T-cell (primary cell): Measurements from ENCODE around the gene ETV6. TPM values are rescaled to one million over a fixed set of nuclear protein-coding genes. Genes with fewer than 3 reads are reported as not detected.

Source experiments
- ATAC-seq, 4 experiments: fragments of 200-7000 bp in 3 of 4; fragments of 150-1000 bp in 1 of 4; cut with Tn5 transposase; replicated peaks in 1 of 4; 1 replicate in 3 of 4; 2 replicates in 1 of 4; pipeline ENCODE4 v1.10.0; 2021; ENCODE audit warnings: moderate library complexity in 3 of 4, mild to moderate bottlenecking in 2 of 4, moderate number of reproducible peaks in 1 of 4
- CTCF ChIA-PET, 2 donors: fragments of 300-600 bp; sonication (Branson Sonifier 250); formaldehyde crosslinking; loops; one replicate each; lab custom pipeline; 2022; ENCODE audit warnings: antibody characterized with exemption in 2 of 2; lab: Charles Lee
- POLR2A ChIA-PET, 2 donors: fragments of 300-600 bp; sonication (Branson Sonifier 250); formaldehyde crosslinking; loops; one replicate each; lab custom pipeline; 2022; ENCODE audit warnings: antibody characterized with exemption in 2 of 2; lab: Charles Lee
- DNase-seq, 35 experiments: peaks; one replicate each; pipeline versions ENCODE4 v3.0.0 to v3.0.0-alpha.2; 2013 to 2023
- H3K27ac ChIP-seq: one replicate; pipeline ENCODE4 v1.5.1; 2013; ENCODE audit warnings: low read length
- H3K27me3 ChIP-seq, 2 experiments: replicated peaks in 1 of 2; 1 replicate in 1 of 2; 2 replicates in 1 of 2; pipeline versions ENCODE4 v1.6.1 to v1.7.0; 2013; ENCODE audit warnings: low read length in 1 of 2, mixed read lengths in 1 of 2; ENCODE audit not compliant: control insufficient read depth in 2 of 2, insufficient read depth in 2 of 2; ENCODE audit errors: extremely low read depth in 1 of 2
- H3K36me3 ChIP-seq, 2 donors: 1 replicate in 1 of 2; 2 replicates in 1 of 2; pipeline versions ENCODE4 v1.6.1 to v1.7.0; 2013; ENCODE audit warnings: low read length in 1 of 2; ENCODE audit not compliant: control insufficient read depth in 2 of 2, insufficient read depth in 1 of 2; ENCODE audit errors: extremely low read depth in 1 of 2
- H3K4me1 ChIP-seq, 2 experiments: 1 replicate in 1 of 2; 2 replicates in 1 of 2; pipeline versions ENCODE4 v1.6.1 to v1.7.0; 2013; ENCODE audit warnings: low read length in 2 of 2, mixed read lengths in 1 of 2; ENCODE audit not compliant: insufficient read depth in 2 of 2, control insufficient read depth in 1 of 2; ENCODE audit errors: extremely low read depth in 1 of 2
- H3K4me3 ChIP-seq, 2 donors: 1 replicate in 1 of 2; 2 replicates in 1 of 2; pipeline versions ENCODE4 v1.5.1 to v1.7.0; 2013; ENCODE audit warnings: mild to moderate bottlenecking in 2 of 2, low read length in 1 of 2, moderate library complexity in 1 of 2; ENCODE audit not compliant: control insufficient read depth in 1 of 2; ENCODE audit errors: extremely low read depth in 1 of 2
- H3K9me3 ChIP-seq: 2 replicates; pipeline ENCODE4 v1.7.0; 2013
- H3K27ac Mint-ChIP-seq, 2 donors: one replicate each; pipeline ENCODE4 v1.8.0; 2020 to 2021; ENCODE audit warnings: mild to moderate bottlenecking in 2 of 2, mixed read lengths in 2 of 2
- H3K27me3 Mint-ChIP-seq, 2 donors: one replicate each; pipeline ENCODE4 v1.8.0; 2021 to 2022; ENCODE audit warnings: mixed read lengths in 2 of 2
- H3K36me3 Mint-ChIP-seq: one replicate; pipeline ENCODE4 v1.8.0; 2021; ENCODE audit warnings: mixed read lengths
- H3K4me1 Mint-ChIP-seq, 3 donors: one replicate each; pipeline ENCODE4 v1.8.0; 2020 to 2022; ENCODE audit warnings: mixed read lengths in 3 of 3, mild to moderate bottlenecking in 1 of 3
- H3K4me3 Mint-ChIP-seq, 3 donors: one replicate each; pipeline ENCODE4 v1.8.0; 2020 to 2022; ENCODE audit warnings: mild to moderate bottlenecking in 3 of 3, mixed read lengths in 3 of 3, moderate library complexity in 3 of 3
- H3K9me3 Mint-ChIP-seq, 3 donors: one replicate each; pipeline ENCODE4 v1.8.0; 2020 to 2022; ENCODE audit warnings: mixed read lengths in 3 of 3
- WGBS: methylation state at CpG from one replicate; pipeline ENCODE4 v1.1.5; 2013; ENCODE audit warnings: missing lambda C conversion rate; ENCODE audit not compliant: insufficient coverage; 5-methylcytosine and 5-hydroxymethylcytosine counted together
- total RNA-seq, 35 experiments: library from RNA in 6 of 35; stranded (reverse) in 6 of 35; fragments of 120-200 nt in 1 of 35; gene quantifications; one replicate each; pipeline versions ENCODE4 v1.2.1 to v1.2.4 and lab custom pipeline; 2013 to 2026

The ETV6 gene
- total RNA-seq, 5 donors from 2014 or later (not counting 1 experiment from before 2014, with no cell fraction given) = 24.8 to 36.3 (median 31.3) TPM

DNA sequence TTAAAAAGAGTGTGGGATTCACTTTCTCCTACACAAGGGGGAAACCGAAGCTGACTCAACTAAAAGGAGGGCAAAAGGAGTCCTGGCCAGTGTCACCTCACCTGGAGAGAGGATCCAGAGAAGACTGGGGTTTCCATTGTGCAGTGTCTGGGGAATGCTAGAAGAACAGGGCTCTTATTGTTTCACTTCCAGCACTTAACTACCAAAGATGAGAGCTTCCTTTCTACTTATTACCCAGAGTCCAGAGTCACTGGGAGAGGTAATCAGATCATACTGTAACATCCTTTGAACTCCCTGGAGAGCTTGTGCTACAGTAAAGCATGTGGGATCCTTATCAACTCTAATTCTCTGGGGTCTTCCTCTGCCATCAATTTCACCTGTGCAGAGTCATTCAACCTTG is 272.9 kb downstream of the ETV6 start:
- ATAC-seq (no peak), DNase-seq (no peak)
- Mint-ChIP-seq H3K27me3 (no peaks in the 10 kb centered on the region), H3K27ac (no peak overlapping the region), H3K4me1 (peaks cover 3 to 9% (median 7%) of the 10 kb centered on the region in 3 donors), H3K36me3 (no peaks in the 10 kb centered on the region), H3K4me3 (no peak overlapping the region), H3K9me3 (no peaks in the 10 kb centered on the region)
- WGBS = no CpG with 5 or more reads among the region's 1 CpG
- H3K4me1 ChIP-seq = no peaks in the 10 kb centered on the region
- POLR2A ChIA-PET = interaction anchor here in 1 of 2 donors (0.6 kb wide), 1 partner anchor 14 kb away, joined by 3 read pairs; no protein-coding TSS in a partner anchor
- H3K27me3 ChIP-seq = no peaks in the 10 kb centered on the region
- CTCF ChIA-PET = interaction anchor here in 1 of 2 donors (1.1 kb wide), 1 partner anchor 110 kb away, joined by 8 read pairs; no protein-coding TSS in a partner anchor
- H3K9me3 ChIP-seq = no peaks in the 10 kb centered on the region
- H3K27ac ChIP-seq = no peak overlapping the region
- no peaks in the 10 kb centered on the region for H3K36me3 ChIP-seq
- no peak overlapping the region for H3K4me3 ChIP-seq

- no peaks in the 10 kb centered on the region for H3K36me3 ChIP-seq
- no peak overlapping the region for H3K27ac ChIP-seq
- H3K27me3 Mint-ChIP-seq = no peaks in the 10 kb centered on the region
- ATAC-seq (no peak), DNase-seq (no peak)
- ChIA-PET CTCF (interaction anchor here in 1 of 2 donors (1.1 kb wide), 1 partner anchor 293 kb away, joined by 3 read pairs; no protein-coding TSS in a partner anchor), POLR2A (interaction anchor here in 1 of 2 donors (0.6 kb wide), 1 partner anchor 15 kb away, joined by 3 read pairs; no protein-coding TSS in a partner anchor)
- H3K27ac Mint-ChIP-seq = no peak overlapping the region
- H3K9me3 Mint-ChIP-seq = no peaks in the 10 kb centered on the region
- 80% methylated on average over 1 of the region's 3 CpGs for WGBS
- H3K9me3 ChIP-seq = no peaks in the 10 kb centered on the region
- no peaks in the 10 kb centered on the region for H3K4me1 ChIP-seq
- H3K4me3 Mint-ChIP-seq = no peak overlapping the region
- H3K36me3 Mint-ChIP-seq = no peaks in the 10 kb centered on the region
- H3K27me3 ChIP-seq = no peaks in the 10 kb centered on the region
- no peak overlapping the region for H3K4me3 ChIP-seq
- peaks cover 3 to 9% (median 7%) of the 10 kb centered on the region in 3 donors for H3K4me1 Mint-ChIP-seq
These were observed 273.6 kb downstream of the ETV6 start for GRCh38 chr12:11923067-11923466.

DNA sequence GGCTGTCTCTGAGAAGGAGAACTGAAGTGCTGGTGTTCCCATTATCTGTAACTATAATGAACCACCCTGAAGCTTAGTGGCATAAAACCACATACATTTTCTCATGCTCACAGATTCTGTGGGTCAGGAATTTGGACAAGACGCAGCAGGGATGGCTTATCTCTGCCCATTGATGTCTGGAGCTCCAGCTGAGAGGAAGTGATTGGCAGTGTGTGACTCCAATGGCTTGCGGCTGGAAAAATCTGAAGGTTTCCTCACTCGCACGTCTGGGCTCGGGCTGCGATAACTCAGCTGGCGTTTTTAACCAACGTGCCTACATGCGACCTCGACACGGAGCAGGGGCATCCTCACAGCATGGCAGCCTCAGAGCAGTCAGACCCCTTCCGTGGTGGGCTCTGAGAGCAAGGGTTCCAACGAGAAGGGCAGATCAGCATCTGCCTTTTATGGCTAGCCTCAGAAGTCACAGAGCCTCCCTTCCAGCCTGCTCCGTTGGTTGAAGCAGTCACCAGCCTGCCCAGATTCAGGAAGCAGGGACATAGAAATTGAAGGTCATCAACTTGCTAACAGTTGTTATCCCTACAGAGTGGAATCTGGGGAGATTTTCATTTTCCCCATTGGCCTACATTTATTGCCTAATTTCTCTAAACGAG is 277.9 kb downstream of the ETV6 start:
- Histone ChIP-seq H3K9me3 (no peaks in the 10 kb centered on the region), H3K4me3 (no peak overlapping the region), H3K4me1 (no peaks in the 10 kb centered on the region), H3K27me3 (no peaks in the 10 kb centered on the region), H3K36me3 (no peaks in the 10 kb centered on the region), H3K27ac (no peak overlapping the region)
- ChIA-PET CTCF (no interaction called here), POLR2A (no interaction called here)
- no peak overlapping the region for H3K27ac Mint-ChIP-seq
- H3K27me3 Mint-ChIP-seq = no peaks in the 10 kb centered on the region
- no peak for ATAC-seq
- 91% methylated on average over 13 of the region's 15 CpGs for WGBS
- peaks cover 3 to 7% (median 4%) of the 10 kb centered on the region in 3 donors for H3K4me1 Mint-ChIP-seq
- H3K9me3 Mint-ChIP-seq = no peaks in the 10 kb centered on the region
- no peak for DNase-seq
- no peaks in the 10 kb centered on the region for H3K36me3 Mint-ChIP-seq
- H3K4me3 Mint-ChIP-seq = no peak overlapping the region

DNA sequence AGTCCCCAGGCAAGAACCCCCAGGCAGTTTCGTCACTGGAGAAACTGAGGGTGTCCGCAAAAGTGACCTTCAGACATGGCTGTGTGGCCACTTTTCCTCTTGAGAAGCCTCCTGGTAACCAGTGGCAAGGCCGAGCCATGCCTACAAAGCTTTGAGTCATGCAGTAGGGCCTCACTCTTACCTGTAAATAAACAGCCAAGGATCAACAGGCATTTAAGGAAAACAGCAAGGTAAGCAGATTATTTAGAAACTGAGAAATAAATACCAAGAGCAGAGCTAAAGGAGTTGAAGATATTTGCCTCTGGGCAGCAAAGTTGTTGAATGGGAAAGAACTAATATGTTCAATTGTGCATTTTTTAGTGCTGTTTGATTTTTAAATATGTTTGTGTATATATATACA is 280.2 kb downstream of the ETV6 start:
- no peaks in the 10 kb centered on the region for H3K27me3 ChIP-seq
- Mint-ChIP-seq H3K27ac (no peak overlapping the region), H3K4me1 (no peaks in the 10 kb centered on the region), H3K9me3 (no peaks in the 10 kb centered on the region), H3K27me3 (no peaks in the 10 kb centered on the region), H3K4me3 (no peak overlapping the region), H3K36me3 (no peaks in the 10 kb centered on the region)
- no peaks in the 10 kb centered on the region for H3K9me3 ChIP-seq
- no peak for DNase-seq
- H3K27ac ChIP-seq = no peak overlapping the region
- 93% methylated on average over 3 of the region's 3 CpGs for WGBS
- ChIA-PET CTCF (no interaction called here), POLR2A (no interaction called here)
- no peaks in the 10 kb centered on the region for H3K4me1 ChIP-seq
- no peak for ATAC-seq
- H3K36me3 ChIP-seq = no peaks in the 10 kb centered on the region
- H3K4me3 ChIP-seq = no peak overlapping the region

GRCh38 chr12:11939223-11939622 is 289.7 kb downstream of the ETV6 start:
- no peak overlapping the region for H3K27ac Mint-ChIP-seq

GRCh38 chr12:11941606-11942337 is 292.3 kb downstream of the ETV6 start:
- ATAC-seq = no peak
- no peak overlapping the region for H3K4me3 Mint-ChIP-seq
- ChIA-PET CTCF (no interaction called here), POLR2A (no interaction called here)
- H3K27ac Mint-ChIP-seq = no peak overlapping the region
- no peaks in the 10 kb centered on the region for H3K27me3 Mint-ChIP-seq
- Histone ChIP-seq H3K27ac (no peak overlapping the region), H3K4me1 (no peaks in the 10 kb centered on the region), H3K27me3 (no peaks in the 10 kb centered on the region), H3K4me3 (no peak overlapping the region), H3K9me3 (no peaks in the 10 kb centered on the region), H3K36me3 (no peaks in the 10 kb centered on the region)
- no peak for DNase-seq
- no peaks in the 10 kb centered on the region for H3K36me3 Mint-ChIP-seq
- WGBS = no CpG with 5 or more reads among the region's 1 CpG
- H3K4me1 Mint-ChIP-seq = peaks cover 0 to 3% (median 0%) of the 10 kb centered on the region in 3 donors
- H3K9me3 Mint-ChIP-seq = no peaks in the 10 kb centered on the region

More at GRCh38 chr12:11939223-11939622, 289.7 kb downstream of the ETV6 start:
- no peaks in the 10 kb centered on the region for H3K4me1 ChIP-seq
- H3K9me3 ChIP-seq = no peaks in the 10 kb centered on the region
- ChIA-PET POLR2A (no interaction called here), CTCF (no interaction called here)
- H3K27ac ChIP-seq = no peak overlapping the region
- Mint-ChIP-seq H3K27me3 (no peaks in the 10 kb centered on the region), H3K36me3 (no peaks in the 10 kb centered on the region), H3K4me3 (no peak overlapping the region), H3K9me3 (no peaks in the 10 kb centered on the region), H3K4me1 (peaks cover 0 to 3% (median 0%) of the 10 kb centered on the region in 3 donors)
- ATAC-seq (no peak), DNase-seq (no peak)
- H3K36me3 ChIP-seq = no peaks in the 10 kb centered on the region
- WGBS = no CpG with 5 or more reads among the region's 4 CpGs
- H3K4me3 ChIP-seq = no peak overlapping the region
- no peaks in the 10 kb centered on the region for H3K27me3 ChIP-seq
